Colonic mucosa (tissue), 4 donors: ENCODE measurements around the gene C9orf78. TPM values are rescaled to one million over a fixed set of nuclear protein-coding genes. Genes with fewer than 3 reads are reported as not detected.

Experiments used
- DNase-seq: peaks from one replicate; pipeline ENCODE4 v3.0.0-alpha.2; 2020
- H3K27ac ChIP-seq: fragments of 200-600 bp; one replicate; pipeline ENCODE4 v1.8.0; 2021
- H3K27me3 ChIP-seq: fragments of 200-600 bp; one replicate; pipeline ENCODE4 v1.8.0; 2021
- H3K36me3 ChIP-seq: fragments of 200-600 bp; one replicate; pipeline ENCODE4 v1.8.0; 2021
- H3K4me1 ChIP-seq: fragments of 200-600 bp; one replicate; pipeline ENCODE4 v1.8.0; 2021; ENCODE audit warnings: mild to moderate bottlenecking
- H3K4me3 ChIP-seq: fragments of 200-600 bp; one replicate; pipeline ENCODE4 v1.8.0; 2021
- H3K9ac ChIP-seq, 2 donors: one replicate each; pipeline ENCODE4 v1.7.0; 2013; ENCODE audit warnings: control low read depth in 2 of 2, low read depth in 2 of 2, low read length in 2 of 2
- H3K9me3 ChIP-seq: fragments of 200-600 bp; one replicate; pipeline ENCODE4 v1.8.0; 2021
- intact Hi-C: fragments of 100-400 bp; cut with DNase I; formaldehyde crosslinking; loops from one replicate; pipeline ENCODE4 v1.14.1; 2022
- total RNA-seq, 2 donors: library from RNA; stranded (reverse); fragmentation: NEBNext Ultra II Directional in 1 of 2; extraction: Animal tissue kit (Norgen Biotek cat#: 25700) in 1 of 2; gene quantifications; one replicate each; pipeline ENCODE4 v1.2.1, GENCODE V29; 2021
- TF ChIP-seq, protein P1 (sequence below): fragments of 200-600 bp; IDR thresholded peaks from one replicate; pipeline ENCODE4 v1.8.0; 2022; ENCODE audit warnings: antibody characterized with exemption, mild to moderate bottlenecking
- donor health status: healthy.
- donor health status: DM: no; HTN: no; CAD: no.
- donor health status: DM: no; HTN: no; CAD: no.

Gene C9orf78
- total RNA-seq, 2 donors from 2014 or later, result 38.7 to 45.5 TPM

DNA sequence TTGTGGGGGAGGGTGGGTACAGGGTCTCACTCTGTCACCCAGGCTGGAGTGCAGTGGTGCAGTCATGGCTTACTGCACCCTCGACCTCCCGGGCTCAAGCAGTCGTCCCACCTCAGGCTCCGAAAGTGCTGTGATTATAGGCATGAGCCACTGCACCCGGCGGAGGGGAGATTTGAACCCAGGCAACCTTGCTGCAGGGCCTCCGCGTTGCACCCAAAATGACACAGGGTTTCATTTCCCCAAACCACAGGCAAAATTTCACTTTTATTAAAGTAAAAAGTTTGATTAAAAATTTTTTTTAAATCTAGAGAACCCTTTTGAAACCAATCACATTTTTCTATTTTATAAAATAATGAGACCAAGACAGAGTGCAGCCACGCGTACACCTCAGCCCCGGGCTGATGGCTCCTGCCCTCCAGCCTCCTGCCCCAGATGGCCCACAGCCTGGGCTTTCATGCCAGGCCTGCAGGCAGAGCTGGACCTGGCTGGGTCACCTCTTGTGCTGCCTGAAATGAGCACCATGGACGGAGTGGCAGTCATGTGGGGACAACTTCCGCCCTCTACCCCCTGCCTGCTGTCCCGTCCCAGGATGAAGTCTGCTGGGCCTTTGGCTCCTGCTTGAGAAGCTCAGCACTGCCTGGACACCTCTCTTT lies 30.7 kb upstream of the C9orf78 start:
- TF ChIP-seq, protein P1, sequence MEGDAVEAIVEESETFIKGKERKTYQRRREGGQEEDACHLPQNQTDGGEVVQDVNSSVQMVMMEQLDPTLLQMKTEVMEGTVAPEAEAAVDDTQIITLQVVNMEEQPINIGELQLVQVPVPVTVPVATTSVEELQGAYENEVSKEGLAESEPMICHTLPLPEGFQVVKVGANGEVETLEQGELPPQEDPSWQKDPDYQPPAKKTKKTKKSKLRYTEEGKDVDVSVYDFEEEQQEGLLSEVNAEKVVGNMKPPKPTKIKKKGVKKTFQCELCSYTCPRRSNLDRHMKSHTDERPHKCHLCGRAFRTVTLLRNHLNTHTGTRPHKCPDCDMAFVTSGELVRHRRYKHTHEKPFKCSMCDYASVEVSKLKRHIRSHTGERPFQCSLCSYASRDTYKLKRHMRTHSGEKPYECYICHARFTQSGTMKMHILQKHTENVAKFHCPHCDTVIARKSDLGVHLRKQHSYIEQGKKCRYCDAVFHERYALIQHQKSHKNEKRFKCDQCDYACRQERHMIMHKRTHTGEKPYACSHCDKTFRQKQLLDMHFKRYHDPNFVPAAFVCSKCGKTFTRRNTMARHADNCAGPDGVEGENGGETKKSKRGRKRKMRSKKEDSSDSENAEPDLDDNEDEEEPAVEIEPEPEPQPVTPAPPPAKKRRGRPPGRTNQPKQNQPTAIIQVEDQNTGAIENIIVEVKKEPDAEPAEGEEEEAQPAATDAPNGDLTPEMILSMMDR, result no peak
- H3K4me3 ChIP-seq, result no peak overlapping the region
- H3K27me3 ChIP-seq, result no peaks in the 10 kb centered on the region
- no peaks in the 10 kb centered on the region for H3K4me1 ChIP-seq
- intact Hi-C loops, result no loop called here
- no peak overlapping the region for H3K9ac ChIP-seq
- H3K9me3 ChIP-seq, result no peaks in the 10 kb centered on the region
- H3K27ac ChIP-seq, result no peak overlapping the region
- no peak for DNase-seq
- no peaks in the 10 kb centered on the region for H3K36me3 ChIP-seq

DNA sequence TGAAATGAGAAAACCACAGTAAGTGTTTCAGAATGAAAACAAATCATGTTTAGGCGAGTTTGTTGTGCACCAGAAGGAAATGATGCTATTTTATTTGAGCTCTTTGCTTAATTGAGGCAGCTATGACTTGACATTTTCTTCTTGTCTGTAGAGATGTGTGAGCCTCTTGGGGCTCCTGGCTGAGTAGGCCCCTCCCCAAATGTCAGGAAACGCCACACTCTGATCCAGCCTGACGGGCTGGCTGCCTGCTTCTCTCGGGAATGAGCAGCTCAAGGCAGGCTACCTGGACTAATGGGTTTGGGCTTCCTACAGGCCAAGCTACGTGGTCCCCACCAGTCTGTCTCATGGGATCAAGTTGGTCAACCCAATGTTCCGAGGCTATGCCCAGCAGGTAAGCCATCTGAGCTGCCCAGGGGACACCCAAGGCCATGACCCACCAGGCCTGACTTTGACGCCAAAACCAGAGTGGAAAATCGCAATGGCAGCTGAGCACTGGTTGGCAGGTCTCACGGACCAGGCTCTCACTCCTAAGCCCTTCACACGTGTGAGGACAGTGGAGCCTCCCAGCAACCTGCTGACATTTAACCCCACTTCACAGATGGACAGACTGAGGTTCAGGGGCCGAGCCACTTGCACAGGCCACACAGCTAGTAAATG lies 30.0 kb upstream of the C9orf78 start:
- no peaks in the 10 kb centered on the region for H3K36me3 ChIP-seq
- DNase-seq, result no peak
- no peak overlapping the region for H3K27ac ChIP-seq
- intact Hi-C loops, result no loop called here
- no peaks in the 10 kb centered on the region for H3K27me3 ChIP-seq
- no peaks in the 10 kb centered on the region for H3K4me1 ChIP-seq
- no peak overlapping the region for H3K4me3 ChIP-seq
- no peak overlapping the region for H3K9ac ChIP-seq
- TF ChIP-seq, protein P1, result no peak
- H3K9me3 ChIP-seq, result no peaks in the 10 kb centered on the region

DNA sequence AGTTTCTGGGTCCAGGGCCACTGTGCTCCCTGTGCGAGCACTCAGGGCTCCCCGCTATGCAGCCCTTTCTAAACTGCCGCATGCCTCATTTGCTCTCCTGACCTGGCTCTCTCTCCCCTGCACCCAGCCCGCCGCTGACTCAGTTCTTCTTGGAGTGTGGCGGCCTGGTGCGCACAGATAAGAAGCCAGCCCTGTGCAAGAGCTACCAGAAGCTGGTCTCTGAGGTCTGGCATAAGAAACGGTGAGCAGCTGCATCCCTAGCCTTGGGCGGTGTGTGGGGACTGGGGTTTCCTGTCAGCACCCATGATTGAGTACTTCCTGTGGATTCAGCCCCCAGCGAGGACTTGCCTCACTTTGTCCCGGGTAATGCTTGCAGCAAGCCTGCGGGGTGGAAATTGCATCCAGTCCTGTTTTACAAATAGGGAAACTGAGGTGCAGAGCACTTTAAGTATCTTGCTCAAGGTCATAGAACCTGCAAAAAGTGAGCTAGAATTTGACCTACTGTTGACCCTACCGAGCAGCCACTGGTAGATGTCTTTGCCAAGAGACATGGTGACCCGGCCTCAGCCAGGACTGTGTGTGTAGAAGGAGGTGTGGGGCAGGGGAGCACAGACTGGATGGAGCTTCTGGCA lies 28.1 kb upstream of the C9orf78 start:
- intact Hi-C loops, result no loop called here
- Histone ChIP-seq H3K4me1 (no peaks in the 10 kb centered on the region), H3K27me3 (no peaks in the 10 kb centered on the region), H3K4me3 (no peak overlapping the region), H3K9me3 (no peaks in the 10 kb centered on the region), H3K27ac (no peak overlapping the region), H3K9ac (no peak overlapping the region), H3K36me3 (no peaks in the 10 kb centered on the region)
- no peak for DNase-seq
- TF ChIP-seq, protein P1, result no peak

DNA sequence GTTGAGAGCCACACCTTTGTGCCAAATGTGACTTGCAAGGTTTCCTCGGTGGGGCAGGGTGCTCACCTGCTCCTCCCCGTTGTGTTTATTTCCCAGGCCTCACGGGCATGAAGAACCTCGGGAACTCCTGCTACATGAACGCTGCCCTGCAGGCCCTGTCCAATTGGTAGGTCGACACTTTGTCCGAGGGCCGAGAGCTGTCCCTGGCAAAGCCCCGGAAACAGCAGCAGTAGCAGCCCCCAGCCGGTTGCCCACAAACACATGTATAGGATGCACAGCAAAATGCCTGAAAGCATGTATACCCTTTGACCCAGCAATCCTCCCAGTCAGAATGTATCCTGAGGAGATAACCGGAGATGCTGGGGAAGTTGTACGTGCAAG lies 26.4 kb upstream of the C9orf78 start:
- H3K9ac ChIP-seq, result no peak overlapping the region
- H3K4me3 ChIP-seq, result no peak overlapping the region
- H3K36me3 ChIP-seq, result no peaks in the 10 kb centered on the region
- H3K4me1 ChIP-seq, result no peaks in the 10 kb centered on the region
- no peaks in the 10 kb centered on the region for H3K27me3 ChIP-seq
- H3K9me3 ChIP-seq, result no peaks in the 10 kb centered on the region
- DNase-seq, result no peak
- TF ChIP-seq, protein P1, result no peak
- intact Hi-C loops, result no loop called here
- H3K27ac ChIP-seq, result no peak overlapping the region

DNA sequence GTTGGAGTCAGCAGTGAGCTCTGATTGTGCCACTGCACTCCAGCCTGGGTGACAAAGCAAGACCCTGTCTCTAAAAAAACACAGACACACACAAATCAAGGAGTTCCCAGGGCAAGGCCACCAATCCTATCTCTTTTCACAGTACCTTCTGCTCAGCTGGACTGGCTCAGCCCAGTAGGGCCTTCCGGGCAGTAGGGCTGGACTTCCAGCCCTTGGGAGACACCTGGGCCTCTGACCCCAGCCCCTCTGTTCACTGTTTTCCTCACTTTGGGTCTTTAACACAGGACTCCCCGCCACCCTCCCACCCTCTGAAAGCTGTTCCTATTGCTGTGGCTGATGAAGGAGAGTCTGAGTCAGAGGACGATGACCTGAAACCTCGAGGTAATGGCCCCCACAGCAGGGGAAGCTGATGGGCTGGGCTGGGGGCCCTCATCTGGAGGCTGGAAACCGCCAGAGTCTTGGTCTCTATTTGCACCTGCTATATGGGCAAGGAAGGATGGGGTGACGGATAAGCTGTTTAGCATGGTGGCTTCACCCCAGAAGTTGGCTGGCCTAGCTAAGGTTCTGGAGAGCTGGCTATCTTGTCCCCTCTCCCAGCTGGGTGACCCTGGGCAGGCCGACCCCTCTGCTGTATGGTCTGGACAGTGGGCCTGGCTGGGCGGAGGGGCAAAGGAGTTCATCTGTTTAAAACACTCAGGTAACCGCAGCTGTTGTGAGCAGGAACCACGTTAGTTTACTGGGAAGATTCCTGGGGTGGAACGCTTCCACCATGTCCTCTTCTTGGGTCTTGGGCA lies 25.8 kb upstream of the C9orf78 start:
- intact Hi-C loops, result no loop called here
- H3K4me3 ChIP-seq, result no peak overlapping the region
- H3K4me1 ChIP-seq, result no peaks in the 10 kb centered on the region
- no peak for DNase-seq
- TF ChIP-seq, protein P1, result no peak
- H3K36me3 ChIP-seq, result no peaks in the 10 kb centered on the region
- H3K27ac ChIP-seq, result no peak overlapping the region
- H3K9ac ChIP-seq, result no peak overlapping the region
- no peaks in the 10 kb centered on the region for H3K9me3 ChIP-seq
- no peaks in the 10 kb centered on the region for H3K27me3 ChIP-seq
